Spleen (tissue), 11 donors: Measurements from ENCODE around the gene ZDHHC14. TPM values are rescaled to one million over a fixed set of nuclear protein-coding genes. Genes with fewer than 3 reads are reported as not detected.

Experiments
- DNase-seq: peaks from one replicate; pipeline ENCODE4 v3.0.0-alpha.2; 2020
- H3K27ac ChIP-seq, 8 donors: fragments of 200-600 bp; sonication (generic) in 7 of 8; 1 replicate in 4 of 8; 2 replicates in 4 of 8; pipeline versions ENCODE4 v1.5.0 to v1.8.0; 2016 to 2021; ENCODE audit warnings: inconsistent platforms in 4 of 8, mild to moderate bottlenecking in 4 of 8, moderate library complexity in 1 of 8
- H3K27me3 ChIP-seq, 7 donors: fragments of 200-600 bp; sonication (generic) in 6 of 7; replicated peaks in 1 of 7; 1 replicate in 4 of 7; 2 replicates in 3 of 7; pipeline versions ENCODE4 v1.5.0 to v1.8.0; 2016 to 2021; ENCODE audit warnings: inconsistent platforms in 3 of 7, mild to moderate bottlenecking in 1 of 7
- H3K36me3 ChIP-seq, 6 donors: fragments of 200-600 bp; sonication (generic) in 5 of 6; 1 replicate in 4 of 6; 2 replicates in 2 of 6; pipeline versions ENCODE4 v1.5.0 to v1.8.0; 2016 to 2021; ENCODE audit warnings: inconsistent platforms in 2 of 6
- H3K4me1 ChIP-seq, 6 donors: fragments of 200-600 bp; sonication (generic) in 5 of 6; 1 replicate in 3 of 6; 2 replicates in 3 of 6; pipeline versions ENCODE4 v1.5.0 to v1.8.0; 2016 to 2021; ENCODE audit warnings: inconsistent platforms in 3 of 6
- H3K4me3 ChIP-seq, 8 donors: fragments of 200-600 bp; sonication (generic) in 7 of 8; 1 replicate in 4 of 8; 2 replicates in 4 of 8; pipeline versions ENCODE4 v1.5.0 to v1.8.0; 2016 to 2021; ENCODE audit warnings: inconsistent platforms in 4 of 8, mild to moderate bottlenecking in 4 of 8, moderate library complexity in 2 of 8
- H3K9me3 ChIP-seq, 8 donors: fragments of 200-600 bp; sonication (generic) in 7 of 8; 1 replicate in 4 of 8; 2 replicates in 4 of 8; pipeline versions ENCODE4 v1.5.0 to v1.8.0; 2016 to 2021; ENCODE audit warnings: inconsistent platforms in 4 of 8
- POLR2A ChIP-seq, 3 donors: fragments of 450-650 bp; IDR thresholded peaks; one replicate each; pipeline ENCODE4 v1.5.1; 2017; ENCODE audit warnings: antibody characterized with exemption in 3 of 3, mild to moderate bottlenecking in 1 of 3
- POLR2AphosphoS5 ChIP-seq, 3 donors: sonication (generic); formaldehyde crosslinking; IDR thresholded peaks; one replicate each; pipeline ENCODE4 v1.5.1; 2017; ENCODE audit warnings: antibody characterized with exemption in 3 of 3
- WGBS, 5 donors: extraction: QIAGEN DNeasy Blood & Tissue Kit in 3 of 5; methylation state at CpG; one replicate each; pipeline versions ENCODE4 v1.1.5 to v1.1.7; 2013 to 2018; 5-methylcytosine and 5-hydroxymethylcytosine counted together
- intact Hi-C: fragments of 100-400 bp; cut with DNase I; formaldehyde crosslinking; loops from one replicate; pipeline ENCODE4 v1.15.0; 2023; ENCODE audit warnings: low total_unique reads
- polyA plus RNA-seq, 3 donors: library from polyadenylated mRNA; stranded (reverse); fragments of 200-250 nt; gene quantifications; one replicate each; pipeline ENCODE4 v1.2.1, GENCODE V29; 2013
- total RNA-seq, 7 donors: library from RNA; depleted of rRNA in 3 of 7; stranded (reverse); fragments of >200 nt in 3 of 7; fragmentation: NEBNext Ultra II Directional in 4 of 7; extraction: Animal tissue kit (Norgen Biotek cat#: 25700) in 4 of 7; gene quantifications; one replicate each; pipeline versions ENCODE4 v1.1.0 to v1.2.1, GENCODE V29; 2016 to 2021
- TF ChIP-seq, protein P1 (sequence below), 11 experiments: fragments of 200-600 bp in 7 of 11; fragments of 450-650 bp in 4 of 11; sonication (generic) in 4 of 11; IDR thresholded peaks in 8 of 11; conservative IDR thresholded peaks in 3 of 11; 1 replicate in 7 of 11; 2 replicates in 4 of 11; pipeline versions ENCODE4 v1.4.0 to v1.8.0; 2016 to 2021; ENCODE audit warnings: antibody characterized with exemption in 11 of 11, inconsistent platforms in 4 of 11, mild to moderate bottlenecking in 1 of 11
- donor health status: healthy with polysubstance abuse.
- donor health status: DM: no; HTN: no; CAD: no; lungs with moderate emphysema.
- donor health status: DM: no; HTN: no; CAD: no.
- donor health status: Bipolar disorder and iron deficiency.
- donor health status: healthy.
- donor health status: DM: no; HTN: no; CAD: no.
- donor health status: DM: yes; HTN: yes; CAD: no.

ZDHHC14 gene
- total and polyA plus RNA-seq, 10 donors = 7.8 to 18.2 (median 11.7) TPM

GRCh38 chr6:157596886-157597285, 215.9 kb downstream of the ZDHHC14 start:
- no peaks in the 10 kb centered on the region for H3K27me3 ChIP-seq
- intact Hi-C loops = loop anchor here (10.0 kb wide), 1 partner anchor 282 kb away; no protein-coding TSS in a partner anchor
- H3K4me1 ChIP-seq = peaks cover 0 to 25% (median 10%) of the 10 kb centered on the region in 6 donors
- no peak overlapping the region for H3K4me3 ChIP-seq
- peaks cover 0 to 29% (median 0%) of the 10 kb centered on the region in 6 donors for H3K36me3 ChIP-seq
- TF ChIP-seq POLR2A (IDR thresholded peaks at IDR 0.05) (no peak), POLR2AphosphoS5 (IDR thresholded peaks at IDR 0.05) (no peak)
- TF ChIP-seq, protein P1, sequence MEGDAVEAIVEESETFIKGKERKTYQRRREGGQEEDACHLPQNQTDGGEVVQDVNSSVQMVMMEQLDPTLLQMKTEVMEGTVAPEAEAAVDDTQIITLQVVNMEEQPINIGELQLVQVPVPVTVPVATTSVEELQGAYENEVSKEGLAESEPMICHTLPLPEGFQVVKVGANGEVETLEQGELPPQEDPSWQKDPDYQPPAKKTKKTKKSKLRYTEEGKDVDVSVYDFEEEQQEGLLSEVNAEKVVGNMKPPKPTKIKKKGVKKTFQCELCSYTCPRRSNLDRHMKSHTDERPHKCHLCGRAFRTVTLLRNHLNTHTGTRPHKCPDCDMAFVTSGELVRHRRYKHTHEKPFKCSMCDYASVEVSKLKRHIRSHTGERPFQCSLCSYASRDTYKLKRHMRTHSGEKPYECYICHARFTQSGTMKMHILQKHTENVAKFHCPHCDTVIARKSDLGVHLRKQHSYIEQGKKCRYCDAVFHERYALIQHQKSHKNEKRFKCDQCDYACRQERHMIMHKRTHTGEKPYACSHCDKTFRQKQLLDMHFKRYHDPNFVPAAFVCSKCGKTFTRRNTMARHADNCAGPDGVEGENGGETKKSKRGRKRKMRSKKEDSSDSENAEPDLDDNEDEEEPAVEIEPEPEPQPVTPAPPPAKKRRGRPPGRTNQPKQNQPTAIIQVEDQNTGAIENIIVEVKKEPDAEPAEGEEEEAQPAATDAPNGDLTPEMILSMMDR (IDR thresholded peaks at IDR 0.05 in 8 of 11, conservative IDR thresholded peaks at IDR 0.05 in 3 of 11) = no peak
- 94 to 97% (median 96%) methylated on average over 15 of the region's 15 CpGs for WGBS, 5 donors
- H3K27ac ChIP-seq = no peak overlapping the region
- DNase-seq = no peak
- peaks cover 0 to 6% (median 0%) of the 10 kb centered on the region in 8 donors for H3K9me3 ChIP-seq

GRCh38 chr6:157597461-157598312, 216.7 kb downstream of the ZDHHC14 start:
- intact Hi-C loops = loop anchor here (10.0 kb wide), 1 partner anchor 283 kb away; no protein-coding TSS in a partner anchor
- H3K4me1 ChIP-seq = peaks cover 0 to 25% (median 10%) of the 10 kb centered on the region in 6 donors
- no peaks in the 10 kb centered on the region for H3K27me3 ChIP-seq
- WGBS, 5 donors = 37 to 56% (median 53%) methylated on average over 9 of the region's 9 CpGs
- H3K9me3 ChIP-seq = peaks cover 0 to 3% (median 0%) of the 10 kb centered on the region in 8 donors
- H3K36me3 ChIP-seq = peaks cover 0 to 27% (median 0%) of the 10 kb centered on the region in 6 donors
- H3K4me3 ChIP-seq = no peak overlapping the region
- peak in 2 of 3 donors; percentile 9 to 16 for TF ChIP-seq POLR2AphosphoS5 (IDR thresholded peaks at IDR 0.05)
- no peak for TF ChIP-seq POLR2A (IDR thresholded peaks at IDR 0.05)
- TF ChIP-seq, protein P1 (IDR thresholded peaks at IDR 0.05 in 8 of 11, conservative IDR thresholded peaks at IDR 0.05 in 3 of 11) = peak in 9 of 11 experiments; percentile 20 to 73 (median 57)
- peak; percentile 78 for DNase-seq
- H3K27ac ChIP-seq = no peak overlapping the region

DNA sequence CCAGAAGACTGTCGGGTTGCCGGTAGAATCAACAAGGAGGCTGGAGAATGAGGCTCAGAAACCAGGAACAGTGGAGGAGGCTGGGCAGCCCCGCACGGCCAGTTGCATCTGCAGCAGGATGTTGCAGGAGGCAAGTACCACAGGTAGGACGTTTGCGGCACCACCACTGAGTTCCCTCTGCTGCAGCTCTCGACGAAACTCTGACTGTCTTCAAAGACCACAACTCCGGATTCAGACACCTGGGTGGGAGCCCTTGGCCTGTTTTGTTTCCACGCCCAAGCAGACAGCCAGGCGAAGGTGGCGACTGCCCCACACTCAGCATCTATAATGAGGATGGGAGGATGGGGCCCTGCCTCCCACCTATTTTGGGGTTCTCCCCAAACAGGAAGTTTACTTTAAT, 218.2 kb downstream of the ZDHHC14 start:
- Histone ChIP-seq H3K4me3 (no peak overlapping the region), H3K4me1 (peaks cover 0 to 25% (median 10%) of the 10 kb centered on the region in 6 donors), H3K27ac (no peak overlapping the region), H3K9me3 (no peaks in the 10 kb centered on the region), H3K27me3 (no peaks in the 10 kb centered on the region), H3K36me3 (peaks cover 0 to 12% (median 0%) of the 10 kb centered on the region in 6 donors)
- 80 to 91% (median 87%) methylated on average over 12 of the region's 12 CpGs for WGBS, 5 donors
- intact Hi-C loops = loop anchor here (10.0 kb wide), 1 partner anchor 284 kb away; no protein-coding TSS in a partner anchor
- TF ChIP-seq POLR2AphosphoS5 (IDR thresholded peaks at IDR 0.05) (no peak), POLR2A (IDR thresholded peaks at IDR 0.05) (no peak)
- TF ChIP-seq, protein P1 (IDR thresholded peaks at IDR 0.05 in 8 of 11, conservative IDR thresholded peaks at IDR 0.05 in 3 of 11) = no peak
- DNase-seq = peak; percentile 75

GRCh38 chr6:157600807-157601206, 219.8 kb downstream of the ZDHHC14 start:
- H3K27ac ChIP-seq = no peak overlapping the region
- H3K36me3 ChIP-seq = peaks cover 0 to 8% (median 0%) of the 10 kb centered on the region in 6 donors
- intact Hi-C loops = no loop called here
- 91 to 97% (median 94%) methylated on average over 15 of the region's 15 CpGs for WGBS, 5 donors
- peak; percentile 56 for DNase-seq
- peaks cover 0 to 25% (median 10%) of the 10 kb centered on the region in 6 donors for H3K4me1 ChIP-seq
- H3K4me3 ChIP-seq = no peak overlapping the region
- no peaks in the 10 kb centered on the region for H3K9me3 ChIP-seq
- TF ChIP-seq, protein P1 (IDR thresholded peaks at IDR 0.05 in 8 of 11, conservative IDR thresholded peaks at IDR 0.05 in 3 of 11) = no peak
- TF ChIP-seq POLR2AphosphoS5 (IDR thresholded peaks at IDR 0.05) = no peak
- TF ChIP-seq POLR2A (IDR thresholded peaks at IDR 0.05) = no peak
- no peaks in the 10 kb centered on the region for H3K27me3 ChIP-seq
